K562 (cell line): ENCODE measurements around the gene CD68. TPM values are rescaled to one million over a fixed set of nuclear protein-coding genes. Genes with fewer than 3 reads are reported as not detected.

ENCODE experiments used
- ATF3 ChIP-seq, 2 experiments: fragments of 450-650 bp in 1 of 2; sonication (generic) in 1 of 2; formaldehyde crosslinking in 1 of 2; IDR thresholded peaks in 1 of 2; conservative IDR thresholded peaks in 1 of 2; 2 replicates each; pipeline versions ENCODE4 v1.6.1 to v1.8.1; 2016 to 2023; ENCODE audit warnings: mild to moderate bottlenecking in 2 of 2, moderate library complexity in 2 of 2, inconsistent platforms in 1 of 2, missing genetic modification reagents in 1 of 2
- ATF7 ChIP-seq: fragments of 450-650 bp; IDR thresholded peaks from 2 replicates; pipeline ENCODE4 v1.7.1; 2014; ENCODE audit warnings: mild to moderate bottlenecking, moderate library complexity
- CBX1 ChIP-seq: sonication (generic); IDR thresholded peaks from 2 replicates; pipeline ENCODE4 v1.6.1; 2016; ENCODE audit warnings: antibody characterized with exemption, low read depth, mild to moderate bottlenecking
- EWSR1 ChIP-seq: fragments of 450-650 bp; IDR thresholded peaks from 2 replicates; pipeline ENCODE4 v1.6.1; 2018; ENCODE audit warnings: borderline replicate concordance, mild to moderate bottlenecking, low read depth, moderate library complexity; ENCODE audit not compliant: partially characterized antibody
- FOXA3 ChIP-seq, 2 experiments: fragments of 450-650 bp in 1 of 2; sonication (generic) in 1 of 2; formaldehyde crosslinking; IDR thresholded peaks in 1 of 2; conservative IDR thresholded peaks in 1 of 2; 2 replicates each; pipeline versions ENCODE4 v1.4.0 to v1.8.0; 2020 to 2022; ENCODE audit warnings: mild to moderate bottlenecking in 2 of 2, missing genetic modification reagents in 1 of 2
- HDAC1 ChIP-seq, 2 experiments: fragments of 450-650 bp; IDR thresholded peaks; 2 replicates each; pipeline ENCODE4 v1.6.1; 2016 to 2017; ENCODE audit warnings: inconsistent platforms in 1 of 2, mild to moderate bottlenecking in 1 of 2, moderate library complexity in 1 of 2
- MTA3 ChIP-seq: fragments of 450-650 bp; formaldehyde crosslinking; IDR thresholded peaks from 2 replicates; pipeline ENCODE4 v1.6.1; 2017; ENCODE audit warnings: mild to moderate bottlenecking, borderline replicate concordance
- NCOA4 ChIP-seq: fragments of 450-650 bp; IDR thresholded peaks from 2 replicates; pipeline ENCODE4 v1.6.1; 2018; ENCODE audit warnings: mild to moderate bottlenecking; ENCODE audit not compliant: partially characterized antibody
- POLR2A ChIP-seq: fragments of 450-650 bp; conservative IDR thresholded peaks from 2 replicates; pipeline ENCODE4 v1.6.1; 2016
- RAD21 ChIP-seq, 2 experiments: fragments of 250-450 bp in 1 of 2; fragments of 450-650 bp in 1 of 2; sonication (Bioruptor Pico) in 1 of 2; formaldehyde crosslinking in 1 of 2; IDR thresholded peaks in 1 of 2; conservative IDR thresholded peaks in 1 of 2; 2 replicates each; pipeline versions ENCODE4 v1.4.0 to v1.8.0; 2020 to 2022; ENCODE audit warnings: mild to moderate bottlenecking in 2 of 2, moderate library complexity in 1 of 2
- RBM39 ChIP-seq: fragments of 200-400 bp; formaldehyde crosslinking; optimal IDR thresholded peaks from 2 replicates; pipeline ENCODE3; 2018; ENCODE audit warnings: low read depth, low read length
- SMAD1 ChIP-seq: fragments of 150-350 bp; IDR thresholded peaks from 2 replicates; pipeline ENCODE4 v1.6.1; 2014; ENCODE audit warnings: low read length, low read depth; ENCODE audit not compliant: partially characterized antibody
- SMAD2 ChIP-seq: fragments of 150-350 bp; IDR thresholded peaks from 2 replicates; pipeline ENCODE4 v1.6.1; 2014; ENCODE audit warnings: low read depth, mild to moderate bottlenecking, low read length
- TFAP4 ChIP-seq: sonication (generic); formaldehyde crosslinking; IDR thresholded peaks from 2 replicates; pipeline ENCODE4 v1.8.0; 2022; ENCODE audit warnings: missing genetic modification reagents, mild to moderate bottlenecking, moderate library complexity, borderline replicate concordance
- TRIM25 ChIP-seq: fragments of 450-650 bp; IDR thresholded peaks from 2 replicates; pipeline ENCODE4 v1.7.0; 2016; ENCODE audit warnings: borderline replicate concordance
- VEZF1 ChIP-seq: fragments of 200-800 bp; sonication (Bioruptor generic); IDR thresholded peaks from 2 replicates; pipeline ENCODE4 v1.6.1; 2017; ENCODE audit warnings: missing genetic modification characterization, missing compliant biosample characterization
- ZBTB43 ChIP-seq: sonication (generic); formaldehyde crosslinking; IDR thresholded peaks from 2 replicates; pipeline ENCODE4 v1.8.0; 2023; ENCODE audit warnings: mild to moderate bottlenecking, missing genetic modification reagents
- ZFPM2 ChIP-seq: fragments of 250-450 bp; sonication (Bioruptor Pico); IDR thresholded peaks from 2 replicates; pipeline ENCODE4 v1.5.1; 2022; ENCODE audit warnings: mild to moderate bottlenecking
- ZNF121 ChIP-seq: sonication (generic); formaldehyde crosslinking; conservative IDR thresholded peaks from 2 replicates; pipeline ENCODE4 v1.8.0; 2022; ENCODE audit warnings: missing genetic modification reagents
- ZNF699 ChIP-seq: fragments of 250-450 bp; sonication (Bioruptor Pico); IDR thresholded peaks from 2 replicates; pipeline ENCODE4 v1.8.0; 2021; ENCODE audit warnings: mild to moderate bottlenecking, moderate library complexity; ENCODE audit not compliant: insufficient replicate concordance
- polyA plus RNA-seq, 8 experiments: library from polyadenylated mRNA; depleted of rRNA in 4 of 8; stranded (reverse) in 5 of 8; unstranded in 3 of 8; fragments of >200 nt; fragmentation: Nextera tagmentation in 2 of 8; fragmentation: Illumina TruSeq in 1 of 8; extraction: Ambion mirVana in 2 of 8; extraction: Trizol in 1 of 8; gene quantifications; 2 replicates each; pipeline versions ENCODE4 v1.2.1 to v1.2.3, GENCODE V29; 2011 to 2014; ENCODE audit warnings: inconsistent platforms in 1 of 8, missing spikeins in 1 of 8
- total RNA-seq, 7 experiments: library from RNA; depleted of rRNA in 6 of 7; stranded (reverse); fragments of >200 nt in 6 of 7; fragmentation: Illumina TruSeq in 2 of 7; extraction: Trizol in 2 of 7; gene quantifications; 2 replicates each; pipeline versions ENCODE4 v1.2.1 to v1.2.3, GENCODE V29; 2011 to 2021; ENCODE audit warnings: low replicate concordance in 1 of 7

CD68 gene
- total and polyA plus RNA-seq, 9 of the 15 experiments (the other 6 are each of a cell fraction or from before 2014, with no cell fraction given) = 28.2 to 89.8 (median 37.7) TPM

- TF ChIP-seq TFAP4 (CRISPR knock-in tag) (peak; percentile 82), FOXA3 (CRISPR knock-in tag; conservative IDR thresholded peaks at IDR 0.05 in 1 of 2, IDR thresholded peaks at IDR 0.05 in 1 of 2) (peak; percentile 46 to 82; a peak in 3 of 4 replicates), ZFPM2 (CRISPR knock-in tag) (peak; percentile 57; the same call in 1 of the 2 replicates), ATF7 (peak; percentile 23; the same call in 1 of the 2 replicates), ATF3 (IDR thresholded peaks at IDR 0.05) (peak; percentile 58; the same call in 1 of the 2 replicates), ATF3 (CRISPR knock-in tag; conservative IDR thresholded peaks at IDR 0.05) (peak; percentile 50; the same call in 1 of the 2 replicates), CBX1 (peak; percentile 83), ZBTB43 (CRISPR knock-in tag) (peak; percentile 67; the same call in 1 of the 2 replicates), SMAD2 (no peak), TRIM25 (no peak), HDAC1 (IDR thresholded peaks at IDR 0.05) (peak in 1 of 2 experiments; percentile 47; a peak in 1 of 4 replicates), RAD21 (CRISPR knock-in tag; conservative IDR thresholded peaks at IDR 0.05 in 1 of 2, IDR thresholded peaks at IDR 0.05 in 1 of 2) (peak in 1 of 2 experiments; percentile 4; a peak in 1 of 4 replicates), EWSR1 (peak; percentile 89), ZNF699 (CRISPR knock-in tag) (no peak), RBM39 (no peak), SMAD1 (peak; percentile 57), VEZF1 (CRISPR knock-in tag) (peak; percentile 46), ZNF121 (no peak), POLR2A (peak; percentile 94), MTA3 (no peak), NCOA4 (no peak)
These were observed at the start of gene CD68 (continued) for GRCh38 chr17:7579001-7579833.
